ENCODE data around the gene GPR158.
A peak's percentile ranks its signal among the peaks of the same experiment; 100 is the strongest.
"Not testable (repeated sequence)": the region's sequence is repeated elsewhere in the genome, so short reads cannot be mapped to it uniquely, and the experiment has no call there.

Gene GPR158

GRCh38 chr10:25159591-25159990, 15.2 kb upstream of the GPR158 start:
- H3K4me3 ChIP-seq: no peak overlapping the region
- no peak overlapping the region for H3K27ac ChIP-seq
- no peak for TF ChIP-seq CTCF (IDR thresholded peaks at IDR 0.05)
- no peak for DNase-seq (ENCODE audit: low spot score)

GRCh38 chr10:25162391-25162790, 12.4 kb upstream of the GPR158 start:
- no peak for DNase-seq (ENCODE audit: low spot score)
- no peak overlapping the region for H3K27ac ChIP-seq
- TF ChIP-seq CTCF (IDR thresholded peaks at IDR 0.05): no peak
- H3K4me3 ChIP-seq: no peak overlapping the region

- H3K27ac ChIP-seq; DNase-seq (ENCODE audit: low spot score); H3K4me3 ChIP-seq: not testable (repeated sequence)
Measured at GRCh38 chr10:25163464-25163863, 11.3 kb upstream of the GPR158 start.

GRCh38 chr10:25169740-25170139, 5.1 kb upstream of the GPR158 start:
- H3K27ac ChIP-seq: no peak overlapping the region
- no peak overlapping the region for H3K4me3 ChIP-seq
- no peak for DNase-seq (ENCODE audit: low spot score)
- TF ChIP-seq CTCF (IDR thresholded peaks at IDR 0.05): no peak

GRCh38 chr10:25170627-25171026, 4.2 kb upstream of the GPR158 start:
- Histone ChIP-seq H3K27ac (no peak overlapping the region), H3K4me3 (no peak overlapping the region)
- no peak for DNase-seq (ENCODE audit: low spot score)
- no peak for TF ChIP-seq CTCF (IDR thresholded peaks at IDR 0.05)

GRCh38 chr10:25175527-25176420, 973 bp downstream of the GPR158 start:
- TF ChIP-seq CTCF (IDR thresholded peaks at IDR 0.05): no peak
- no peak overlapping the region for H3K27ac ChIP-seq
- DNase-seq (ENCODE audit: low spot score): no peak
- H3K4me3 ChIP-seq: peak overlapping the region; percentile 74

- no peak overlapping the region for H3K27ac ChIP-seq
- TF ChIP-seq CTCF (IDR thresholded peaks at IDR 0.05): no peak
- no peak for DNase-seq (ENCODE audit: low spot score)
- H3K4me3 ChIP-seq: no peak overlapping the region
Measured at GRCh38 chr10:25176421-25176968, 1.7 kb downstream of the GPR158 start.

Measured in coronary artery (tissue), 2 donors.